ENCODE results near the gene CTSE. TPM values are rescaled to one million over a fixed set of nuclear protein-coding genes. Genes with fewer than 3 reads are reported as not detected.
"Not testable (repeated sequence)": the region's sequence is repeated elsewhere in the genome, so short reads cannot be mapped to it uniquely, and the experiment has no call there.

CTSE gene
- total RNA-seq, result under 1 TPM in 1 of 4 donors, not detected in 3; 0.18 TPM
- not detected for polyA plus RNA-seq
- long read RNA-seq, donor 1, result 0 reads
- long read RNA-seq, donor 2, result 0 reads
- long read RNA-seq, donor 3, result 0 reads
- long read RNA-seq, donor 4, result 0 reads

GRCh38 chr1:206023695-206024094, at the start of gene CTSE:
CTSE (minus strand) TSS chr1:206023895; CDS start chr1:206023791, 104 bp downstream.
- H3K4me1 ChIP-seq (ENCODE audit: control insufficient read depth, insufficient read depth, low read length), result no peaks in the 10 kb centered on the region
- H3K27ac ChIP-seq (ENCODE audit: low read length), result no peak within 1 kb of the TSS
- ATAC-seq, result peak in 1 of 2 donors; percentile 45
- intact Hi-C loops (cut with DNase I), result no loop called here
- 88% methylated on average over 11 of the region's 11 CpGs for WGBS
- DNase-seq, result no peak
- no peaks in the 10 kb centered on the region for H3K9me3 ChIP-seq (ENCODE audit: control insufficient read depth, low read length)
- no peaks in the 10 kb centered on the region for H3K27me3 ChIP-seq (ENCODE audit: control insufficient read depth, insufficient read depth)
- H3K4me3 ChIP-seq (ENCODE audit: low read length), result no peak within 1 kb of the TSS

- Histone ChIP-seq H3K9me3 (ENCODE audit: control insufficient read depth, low read length) (no peaks in the 10 kb centered on the region), H3K4me1 (ENCODE audit: control insufficient read depth, insufficient read depth, low read length) (peaks cover 3% of the 10 kb centered on the region), H3K27ac (ENCODE audit: low read length) (no peak overlapping the region), H3K27me3 (ENCODE audit: control insufficient read depth, insufficient read depth) (no peaks in the 10 kb centered on the region), H3K4me3 (ENCODE audit: low read length) (no peak overlapping the region)
- ATAC-seq (no peak), DNase-seq (no peak)
- intact Hi-C loops (cut with DNase I), result no loop called here
- WGBS, result 71% methylated on average over 9 of the region's 9 CpGs
Observed at GRCh38 chr1:206070627-206071304, 47.1 kb upstream of the CTSE start.

GRCh38 chr1:206068314-206068713, 44.6 kb upstream of the CTSE start:
- Histone ChIP-seq H3K4me3 (ENCODE audit: low read length) (no peak overlapping the region), H3K9me3 (ENCODE audit: control insufficient read depth, low read length) (no peaks in the 10 kb centered on the region), H3K4me1 (ENCODE audit: control insufficient read depth, insufficient read depth, low read length) (peaks cover 3% of the 10 kb centered on the region), H3K27me3 (ENCODE audit: control insufficient read depth, insufficient read depth) (no peaks in the 10 kb centered on the region), H3K27ac (ENCODE audit: low read length) (no peak overlapping the region)
- WGBS, result 37% methylated on average over 1 of the region's 1 CpG
- intact Hi-C loops (cut with DNase I), result no loop called here
- DNase-seq (no peak), ATAC-seq (no peak)

- peak overlapping the region; percentile 55 for H3K27ac ChIP-seq (ENCODE audit: low read length)
- H3K4me1 ChIP-seq (ENCODE audit: control insufficient read depth, insufficient read depth, low read length), result peaks cover 3% of the 10 kb centered on the region
- intact Hi-C loops (cut with DNase I), result no loop called here
- DNase-seq, result no peak
- peak; percentile 65 to 81 for ATAC-seq
- WGBS, result 49% methylated on average over 8 of the region's 8 CpGs
- no peaks in the 10 kb centered on the region for H3K27me3 ChIP-seq (ENCODE audit: control insufficient read depth, insufficient read depth)
- no peaks in the 10 kb centered on the region for H3K9me3 ChIP-seq (ENCODE audit: control insufficient read depth, low read length)
- H3K4me3 ChIP-seq (ENCODE audit: low read length), result no peak overlapping the region
Observed at GRCh38 chr1:206067486-206068227, 44.0 kb upstream of the CTSE start.

- 55% methylated on average over 6 of the region's 6 CpGs for WGBS
- intact Hi-C loops (cut with DNase I), result no loop called here
- DNase-seq (no peak), ATAC-seq (no peak)
- H3K9me3 ChIP-seq (ENCODE audit: control insufficient read depth, low read length), result no peaks in the 10 kb centered on the region
- H3K4me1 ChIP-seq (ENCODE audit: control insufficient read depth, insufficient read depth, low read length), result peaks cover 3% of the 10 kb centered on the region
- H3K4me3 ChIP-seq (ENCODE audit: low read length), result no peak overlapping the region
- no peak overlapping the region for H3K27ac ChIP-seq (ENCODE audit: low read length)
- H3K27me3 ChIP-seq (ENCODE audit: control insufficient read depth, insufficient read depth), result no peaks in the 10 kb centered on the region
Observed at GRCh38 chr1:206066479-206067171, 42.9 kb upstream of the CTSE start.

GRCh38 chr1:206065547-206066145, 42.0 kb upstream of the CTSE start:
- WGBS, result 95% methylated on average over 4 of the region's 4 CpGs

GRCh38 chr1:206064501-206064900, 40.8 kb upstream of the CTSE start:
- H3K27me3 ChIP-seq (ENCODE audit: control insufficient read depth, insufficient read depth); H3K4me3 ChIP-seq (ENCODE audit: low read length); H3K4me1 ChIP-seq (ENCODE audit: control insufficient read depth, insufficient read depth, low read length); DNase-seq; ATAC-seq; H3K9me3 ChIP-seq (ENCODE audit: control insufficient read depth, low read length); intact Hi-C loops (cut with DNase I); H3K27ac ChIP-seq (ENCODE audit: low read length): not testable (repeated sequence)
- 95% methylated on average over 22 of the region's 25 CpGs for whole genome bisulfite sequencing

More at GRCh38 chr1:206065547-206066145, 42.0 kb upstream of the CTSE start:
- ATAC-seq, result no peak
- no peaks in the 10 kb centered on the region for H3K9me3 ChIP-seq (ENCODE audit: control insufficient read depth, low read length)
- H3K27me3 ChIP-seq (ENCODE audit: control insufficient read depth, insufficient read depth), result no peaks in the 10 kb centered on the region
- DNase-seq, result no peak
- peaks cover 3% of the 10 kb centered on the region for H3K4me1 ChIP-seq (ENCODE audit: control insufficient read depth, insufficient read depth, low read length)
- H3K27ac ChIP-seq (ENCODE audit: low read length), result no peak overlapping the region
- intact Hi-C loops (cut with DNase I), result no loop called here
- H3K4me3 ChIP-seq (ENCODE audit: low read length), result no peak overlapping the region

- WGBS, result 96% methylated on average over 23 of the region's 35 CpGs
- intact Hi-C loops (cut with DNase I); ATAC-seq; H3K9me3 ChIP-seq (ENCODE audit: control insufficient read depth, low read length); DNase-seq; H3K4me1 ChIP-seq (ENCODE audit: control insufficient read depth, insufficient read depth, low read length); H3K4me3 ChIP-seq (ENCODE audit: low read length); H3K27me3 ChIP-seq (ENCODE audit: control insufficient read depth, insufficient read depth); H3K27ac ChIP-seq (ENCODE audit: low read length): not testable (repeated sequence)
Observed at GRCh38 chr1:206064001-206064400, 40.3 kb upstream of the CTSE start.

- DNase-seq (no peak), ATAC-seq (peak; percentile 24 to 32)
- WGBS, result 57% methylated on average over 6 of the region's 6 CpGs
- Histone ChIP-seq H3K27me3 (ENCODE audit: control insufficient read depth, insufficient read depth) (no peaks in the 10 kb centered on the region), H3K9me3 (ENCODE audit: control insufficient read depth, low read length) (no peaks in the 10 kb centered on the region), H3K27ac (ENCODE audit: low read length) (no peak overlapping the region), H3K4me1 (ENCODE audit: control insufficient read depth, insufficient read depth, low read length) (no peaks in the 10 kb centered on the region), H3K4me3 (ENCODE audit: low read length) (no peak overlapping the region)
- intact Hi-C loops (cut with DNase I), result no loop called here
Observed at GRCh38 chr1:206062464-206062863, 38.8 kb upstream of the CTSE start.

- ATAC-seq (no peak), DNase-seq (no peak)
- H3K9me3 ChIP-seq (ENCODE audit: control insufficient read depth, low read length), result no peaks in the 10 kb centered on the region
- no peak overlapping the region for H3K27ac ChIP-seq (ENCODE audit: low read length)
- intact Hi-C loops (cut with DNase I), result no loop called here
- H3K4me1 ChIP-seq (ENCODE audit: control insufficient read depth, insufficient read depth, low read length), result no peaks in the 10 kb centered on the region
- WGBS, result 94% methylated on average over 3 of the region's 3 CpGs
- no peak overlapping the region for H3K4me3 ChIP-seq (ENCODE audit: low read length)
- H3K27me3 ChIP-seq (ENCODE audit: control insufficient read depth, insufficient read depth), result no peaks in the 10 kb centered on the region
Observed at GRCh38 chr1:206060844-206061243, 37.1 kb upstream of the CTSE start.
